GM23338 (cell line): Measurements from ENCODE around the gene SOX1. TPM values are rescaled to one million over a fixed set of nuclear protein-coding genes. Genes with fewer than 3 reads are reported as not detected.

ENCODE experiments used
- ATAC-seq: fragments of 200-7000 bp; cut with Tn5 transposase; 3 replicates; pipeline ENCODE4 v1.9.1; 2020
- DNase-seq: peaks from one replicate; pipeline ENCODE4 v3.0.0-alpha.2; 2015; ENCODE audit warnings: low spot score
- H2AFZ ChIP-seq: fragments of 200-600 bp; sonication (generic); 2 replicates; pipeline ENCODE4 v1.8.0; 2016; ENCODE audit warnings: antibody characterized with exemption, mild to moderate bottlenecking, moderate library complexity
- H3F3A ChIP-seq: fragments of 200-600 bp; sonication (generic); replicated peaks from 2 replicates; pipeline ENCODE4 v1.8.0; 2017; ENCODE audit warnings: antibody characterized with exemption, mixed run types, low read depth
- H3K27ac ChIP-seq: fragments of 200-600 bp; sonication (generic); 2 replicates; pipeline ENCODE4 v1.6.1; 2016; ENCODE audit warnings: low read depth
- H3K27me3 ChIP-seq: fragments of 200-600 bp; sonication (generic); 2 replicates; pipeline ENCODE4 v1.8.0; 2016; ENCODE audit warnings: mild to moderate bottlenecking, mixed run types, moderate library complexity; ENCODE audit not compliant: insufficient read depth
- H3K36me3 ChIP-seq: fragments of 200-600 bp; sonication (generic); 2 replicates; pipeline ENCODE4 v1.8.0; 2016; ENCODE audit warnings: mild to moderate bottlenecking; ENCODE audit not compliant: insufficient read depth
- H3K4me1 ChIP-seq: fragments of 200-600 bp; sonication (generic); 2 replicates; pipeline ENCODE4 v1.8.0; 2016; ENCODE audit warnings: mild to moderate bottlenecking, moderate library complexity; ENCODE audit not compliant: insufficient read depth
- H3K4me2 ChIP-seq: fragments of 200-600 bp; sonication (generic); 2 replicates; pipeline ENCODE4 v1.7.1; 2017; ENCODE audit warnings: mixed run types
- H3K4me3 ChIP-seq: fragments of 200-600 bp; sonication (generic); 2 replicates; pipeline ENCODE4 v1.6.1; 2016; ENCODE audit warnings: mixed run types
- H3K79me2 ChIP-seq: fragments of 200-600 bp; sonication (generic); replicated peaks from 2 replicates; pipeline ENCODE4 v1.8.0; 2017; ENCODE audit warnings: mild to moderate bottlenecking; ENCODE audit not compliant: insufficient read depth
- H3K9me2 ChIP-seq: fragments of 200-600 bp; sonication (generic); 2 replicates; pipeline ENCODE4 v1.8.0; 2017; ENCODE audit not compliant: insufficient read depth
- H4K20me1 ChIP-seq: fragments of 200-600 bp; sonication (generic); replicated peaks from 2 replicates; pipeline ENCODE4 v1.8.0; 2017; ENCODE audit warnings: mild to moderate bottlenecking; ENCODE audit not compliant: insufficient read depth
- H3K27ac Mint-ChIP-seq: 2 replicates; pipeline ENCODE4 v1.8.0; 2020; ENCODE audit warnings: inconsistent platforms, mild to moderate bottlenecking, moderate library complexity, mixed read lengths
- H3K27me3 Mint-ChIP-seq: 3 replicates; pipeline ENCODE4 v1.8.0; 2022; ENCODE audit warnings: low read depth, mild to moderate bottlenecking, moderate library complexity, mixed read lengths, inconsistent platforms; ENCODE audit not compliant: insufficient read depth, poor library complexity
- H3K36me3 Mint-ChIP-seq: 3 replicates; pipeline ENCODE4 v1.8.0; 2021; ENCODE audit warnings: low read depth, mild to moderate bottlenecking, inconsistent platforms, moderate library complexity, mixed read lengths
- H3K4me1 Mint-ChIP-seq: 3 replicates; pipeline ENCODE4 v1.8.0; 2020; ENCODE audit warnings: mild to moderate bottlenecking, inconsistent platforms, mixed read lengths
- H3K4me3 Mint-ChIP-seq: 3 replicates; pipeline ENCODE4 v1.8.0; 2021; ENCODE audit warnings: moderate library complexity, mild to moderate bottlenecking, inconsistent platforms, mixed read lengths
- H3K9me3 Mint-ChIP-seq: 3 replicates; pipeline ENCODE4 v1.8.0; 2020; ENCODE audit warnings: moderate library complexity, mild to moderate bottlenecking, inconsistent platforms, mixed read lengths
- CTCF ChIP-seq, 2 experiments: fragments of 200-600 bp in 1 of 2; sonication (generic) in 1 of 2; conservative IDR thresholded peaks; 2 replicates each; pipeline versions ENCODE4 v1.5.1 to v1.6.1; 2016 to 2017; ENCODE audit warnings: antibody characterized with exemption in 2 of 2, low read depth in 2 of 2, mild to moderate bottlenecking in 2 of 2, moderate library complexity in 1 of 2
- EZH2 ChIP-seq: fragments of 200-600 bp; sonication (generic); IDR thresholded peaks from one replicate; pipeline ENCODE4 v1.8.0; 2017; ENCODE audit warnings: antibody characterized with exemption, mild to moderate bottlenecking, low read depth; ENCODE audit not compliant: unreplicated experiment
- JUNB ChIP-seq: IDR thresholded peaks from one replicate; pipeline ENCODE4 v1.6.1; 2016; ENCODE audit warnings: antibody characterized with exemption; ENCODE audit not compliant: unreplicated experiment
- POLR2AphosphoS5 ChIP-seq: IDR thresholded peaks from 2 replicates; pipeline ENCODE4 v1.6.1; 2016; ENCODE audit warnings: antibody characterized with exemption, low read depth
- STAT1 ChIP-seq: IDR thresholded peaks from one replicate; pipeline ENCODE4 v1.6.1; 2016; ENCODE audit warnings: antibody characterized with exemption; ENCODE audit not compliant: unreplicated experiment
- ZNF114 ChIP-seq: fragments of 250-450 bp; sonication (Bioruptor Pico); IDR thresholded peaks from 2 replicates; pipeline ENCODE4 v1.5.0; 2020; ENCODE audit warnings: mild to moderate bottlenecking, moderate library complexity
- ZNF331 ChIP-seq: fragments of 250-450 bp; sonication (Bioruptor Pico); IDR thresholded peaks from 2 replicates; pipeline ENCODE4 v1.5.0; 2020; ENCODE audit warnings: low read depth, mild to moderate bottlenecking, moderate library complexity
- ZNF462 ChIP-seq: fragments of 250-450 bp; sonication (Bioruptor Pico); IDR thresholded peaks from 2 replicates; pipeline ENCODE4 v1.5.0; 2020; ENCODE audit warnings: mild to moderate bottlenecking, moderate library complexity
- polyA plus RNA-seq: library from polyadenylated mRNA; unstranded; fragments of >200 nt; fragmentation: Nextera tagmentation; extraction: Ambion mirVana; gene quantifications from 2 replicates; pipeline ENCODE4 v1.2.1, GENCODE V29; 2016
- total RNA-seq: library from RNA; depleted of rRNA; stranded (reverse); fragments of >200 nt; shearing (Covaris generic); gene quantifications from 2 replicates; pipeline ENCODE4 v1.2.3, GENCODE V29; 2014

The SOX1 gene
- total and polyA plus RNA-seq, 2 experiments from 2014 or later: 0.10 to 0.17 TPM

GRCh38 chr13:112055915-112056269 is 11.1 kb upstream of the SOX1 start (continued):
- TF ChIP-seq ZNF462 (CRISPR knock-in tag) (no peak), ZNF114 (CRISPR knock-in tag) (no peak), STAT1 (no peak), POLR2AphosphoS5 (no peak)

GRCh38 chr13:112056284-112056727 is 10.6 kb upstream of the SOX1 start:
- DNase-seq: peak; percentile 88
- Histone ChIP-seq H3K4me1 (peaks cover 53% of the 10 kb centered on the region), H3K4me3 (peak overlapping the region; percentile 55), H3K4me2 (peak overlapping the region; percentile 82), H3K9me2 (no peaks in the 10 kb centered on the region), H3F3A (peaks cover 18% of the 10 kb centered on the region), H3K27me3 (peaks cover 100% of the 10 kb centered on the region), H4K20me1 (peaks cover 27% of the 10 kb centered on the region), H2AFZ (no peak overlapping the region), H3K36me3 (no peaks in the 10 kb centered on the region), H3K27ac (no peak overlapping the region), H3K79me2 (no peaks in the 10 kb centered on the region)
- peak; percentile 30 for ATAC-seq
- Mint-ChIP-seq H3K9me3 (peaks cover 3% of the 10 kb centered on the region; the same call in 1 of the 3 replicates), H3K27me3 (peaks cover 97% of the 10 kb centered on the region), H3K36me3 (no peaks in the 10 kb centered on the region; the same call in 2 of the 3 replicates), H3K27ac (no peak overlapping the region), H3K4me1 (peaks cover 45% of the 10 kb centered on the region), H3K4me3 (peak overlapping the region; percentile 65)
- no peak for TF ChIP-seq ZNF331 (CRISPR knock-in tag)
- TF ChIP-seq JUNB: no peak
- no peak for TF ChIP-seq CTCF (conservative IDR thresholded peaks at IDR 0.05; ENCODE audit: low read depth in 2 of 2)
- TF ChIP-seq EZH2: peak; percentile 93
